ENCODE measurements around the gene IRAK3. TPM values are rescaled to one million over a fixed set of nuclear protein-coding genes. Genes with fewer than 3 reads are reported as not detected.
"Not testable (repeated sequence)": the region's sequence is repeated elsewhere in the genome, so short reads cannot be mapped to it uniquely, and the experiment has no call there.

IRAK3 gene
- polyA plus RNA-seq, 1 donor = 3.4 TPM

DNA sequence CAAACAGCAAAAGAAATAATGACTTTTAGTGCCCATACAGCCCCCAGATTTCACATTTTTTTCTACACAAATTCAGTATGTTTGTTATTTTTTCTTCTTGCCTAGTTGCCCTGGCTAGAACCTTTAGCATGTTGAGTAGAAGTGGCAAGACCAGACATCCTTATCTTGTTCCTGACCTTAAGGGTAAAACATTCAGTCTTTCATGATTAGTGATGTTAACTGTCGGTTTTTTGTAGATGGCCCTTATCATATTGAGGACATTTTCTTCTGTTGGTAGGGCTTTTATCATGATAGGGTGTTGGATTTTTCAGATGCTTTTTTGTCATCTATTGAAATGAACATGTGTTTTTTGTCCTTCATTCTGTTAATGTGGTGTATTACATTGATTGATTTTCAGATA is 17.1 kb downstream of the IRAK3 start:
- H3K27me3 ChIP-seq (ENCODE audit: control insufficient read depth, insufficient read depth, low read length) = no peaks in the 10 kb centered on the region
- H3K4me1 ChIP-seq (ENCODE audit: control insufficient read depth, insufficient read depth, low read length) = no peaks in the 10 kb centered on the region
- H3K27ac ChIP-seq (ENCODE audit: low read length) = no peak overlapping the region
- H3K36me3 ChIP-seq (ENCODE audit: control insufficient read depth, insufficient read depth, low read length) = no peaks in the 10 kb centered on the region
- H3K4me3 ChIP-seq (ENCODE audit: low read length) = no peak overlapping the region
- DNase-seq = no peak
- H3K9me3 ChIP-seq (ENCODE audit: control insufficient read depth, low read depth, low read length) = no peaks in the 10 kb centered on the region
- no CpG with 5 or more reads among the region's 1 CpG for WGBS (ENCODE audit: insufficient coverage, low lambda C conversion rate)

DNA sequence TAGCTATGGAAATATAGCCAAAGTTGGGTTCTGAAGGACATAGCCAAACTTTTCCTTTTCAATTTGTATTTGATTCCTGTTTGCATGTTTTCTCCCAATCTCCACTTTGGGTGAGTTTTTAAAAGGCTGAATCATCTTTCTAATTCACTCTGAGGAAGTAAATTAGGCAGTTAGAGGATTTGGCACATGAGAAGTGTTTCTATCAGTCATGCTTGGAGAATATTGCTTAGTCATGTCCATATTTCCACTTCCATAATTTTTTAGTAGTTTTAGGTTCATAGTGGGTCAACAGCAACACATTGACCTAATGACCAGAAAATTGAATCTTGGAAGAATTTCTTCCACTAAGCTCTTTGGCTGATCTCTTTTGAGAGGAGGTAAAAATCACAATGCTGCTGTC is 21.8 kb downstream of the IRAK3 start:
- Histone ChIP-seq H3K36me3 (ENCODE audit: control insufficient read depth, insufficient read depth, low read length) (no peaks in the 10 kb centered on the region), H3K27ac (ENCODE audit: low read length) (no peak overlapping the region), H3K9me3 (ENCODE audit: control insufficient read depth, low read depth, low read length) (no peaks in the 10 kb centered on the region), H3K27me3 (ENCODE audit: control insufficient read depth, insufficient read depth, low read length) (no peaks in the 10 kb centered on the region), H3K4me1 (ENCODE audit: control insufficient read depth, insufficient read depth, low read length) (peaks cover 6% of the 10 kb centered on the region), H3K4me3 (ENCODE audit: low read length) (no peak overlapping the region)
- DNase-seq = no peak

GRCh38 chr12:66211573-66211972 is 22.6 kb downstream of the IRAK3 start:
- DNase-seq; H3K36me3 ChIP-seq (ENCODE audit: control insufficient read depth, insufficient read depth, low read length); H3K4me3 ChIP-seq (ENCODE audit: low read length); H3K27me3 ChIP-seq (ENCODE audit: control insufficient read depth, insufficient read depth, low read length); H3K27ac ChIP-seq (ENCODE audit: low read length); H3K4me1 ChIP-seq (ENCODE audit: control insufficient read depth, insufficient read depth, low read length); H3K9me3 ChIP-seq (ENCODE audit: control insufficient read depth, low read depth, low read length): not testable (repeated sequence)
- no CpG with 5 or more reads among the region's 2 CpGs for WGBS (ENCODE audit: insufficient coverage, low lambda C conversion rate)

DNA sequence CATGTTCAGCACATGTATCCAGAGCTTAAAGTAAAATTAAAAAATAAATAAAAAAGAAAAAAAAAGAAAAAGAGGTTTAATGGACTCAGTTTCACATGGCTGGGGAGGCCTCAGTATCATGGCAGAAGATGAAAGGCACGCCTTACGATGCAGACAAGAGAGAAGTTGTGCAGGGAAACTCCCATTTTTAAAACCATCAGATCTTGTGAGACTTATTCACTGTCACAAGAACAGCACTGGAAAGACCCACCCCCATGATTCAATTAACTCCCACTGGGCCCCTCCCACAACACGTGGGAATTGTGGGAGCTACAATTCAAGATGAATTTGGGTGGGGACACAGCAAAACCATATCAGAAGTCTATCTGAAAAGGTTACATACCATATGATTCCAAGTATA is 24.0 kb downstream of the IRAK3 start:
- H3K9me3 ChIP-seq (ENCODE audit: control insufficient read depth, low read depth, low read length); H3K4me1 ChIP-seq (ENCODE audit: control insufficient read depth, insufficient read depth, low read length); DNase-seq: not testable (repeated sequence)

GRCh38 chr12:66217342-66217917 is 28.4 kb downstream of the IRAK3 start:
- 86% methylated on average over 1 of the region's 4 CpGs for WGBS (ENCODE audit: insufficient coverage, low lambda C conversion rate)
- no peaks in the 10 kb centered on the region for H3K36me3 ChIP-seq (ENCODE audit: control insufficient read depth, insufficient read depth, low read length)
- DNase-seq = no peak

More for the DNA sequence above, 24.0 kb downstream of the IRAK3 start:
- not testable (repeated sequence) for H3K27me3 ChIP-seq (ENCODE audit: control insufficient read depth, insufficient read depth, low read length); H3K36me3 ChIP-seq (ENCODE audit: control insufficient read depth, insufficient read depth, low read length); H3K27ac ChIP-seq (ENCODE audit: low read length); H3K4me3 ChIP-seq (ENCODE audit: low read length)
- 100% methylated on average over 1 of the region's 3 CpGs for WGBS (ENCODE audit: insufficient coverage, low lambda C conversion rate)

GRCh38 chr12:66228462-66228861 is 39.4 kb downstream of the IRAK3 start:
- H3K9me3 ChIP-seq (ENCODE audit: control insufficient read depth, low read depth, low read length) = no peaks in the 10 kb centered on the region
- no peak overlapping the region for H3K4me3 ChIP-seq (ENCODE audit: low read length)
- H3K27me3 ChIP-seq (ENCODE audit: control insufficient read depth, insufficient read depth, low read length) = no peaks in the 10 kb centered on the region
- no peaks in the 10 kb centered on the region for H3K36me3 ChIP-seq (ENCODE audit: control insufficient read depth, insufficient read depth, low read length)
- H3K27ac ChIP-seq (ENCODE audit: low read length) = no peak overlapping the region
- DNase-seq = no peak
- H3K4me1 ChIP-seq (ENCODE audit: control insufficient read depth, insufficient read depth, low read length) = no peaks in the 10 kb centered on the region

More at GRCh38 chr12:66217342-66217917, 28.4 kb downstream of the IRAK3 start:
- Histone ChIP-seq H3K27ac (ENCODE audit: low read length) (no peak overlapping the region), H3K4me1 (ENCODE audit: control insufficient read depth, insufficient read depth, low read length) (peaks cover 6% of the 10 kb centered on the region), H3K4me3 (ENCODE audit: low read length) (no peak overlapping the region), H3K9me3 (ENCODE audit: control insufficient read depth, low read depth, low read length) (no peaks in the 10 kb centered on the region), H3K27me3 (ENCODE audit: control insufficient read depth, insufficient read depth, low read length) (no peaks in the 10 kb centered on the region)

- Histone ChIP-seq H3K4me1 (ENCODE audit: control insufficient read depth, insufficient read depth, low read length) (no peaks in the 10 kb centered on the region), H3K36me3 (ENCODE audit: control insufficient read depth, insufficient read depth, low read length) (no peaks in the 10 kb centered on the region), H3K4me3 (ENCODE audit: low read length) (no peak overlapping the region), H3K9me3 (ENCODE audit: control insufficient read depth, low read depth, low read length) (no peaks in the 10 kb centered on the region), H3K27ac (ENCODE audit: low read length) (no peak overlapping the region), H3K27me3 (ENCODE audit: control insufficient read depth, insufficient read depth, low read length) (peaks cover 9% of the 10 kb centered on the region)
- peak in 1 of 2 donors; percentile 4 for DNase-seq
- WGBS (ENCODE audit: insufficient coverage, low lambda C conversion rate) = 40% methylated on average over 1 of the region's 3 CpGs
Observed at GRCh38 chr12:66232263-66232662, 43.2 kb downstream of the IRAK3 start.

DNA sequence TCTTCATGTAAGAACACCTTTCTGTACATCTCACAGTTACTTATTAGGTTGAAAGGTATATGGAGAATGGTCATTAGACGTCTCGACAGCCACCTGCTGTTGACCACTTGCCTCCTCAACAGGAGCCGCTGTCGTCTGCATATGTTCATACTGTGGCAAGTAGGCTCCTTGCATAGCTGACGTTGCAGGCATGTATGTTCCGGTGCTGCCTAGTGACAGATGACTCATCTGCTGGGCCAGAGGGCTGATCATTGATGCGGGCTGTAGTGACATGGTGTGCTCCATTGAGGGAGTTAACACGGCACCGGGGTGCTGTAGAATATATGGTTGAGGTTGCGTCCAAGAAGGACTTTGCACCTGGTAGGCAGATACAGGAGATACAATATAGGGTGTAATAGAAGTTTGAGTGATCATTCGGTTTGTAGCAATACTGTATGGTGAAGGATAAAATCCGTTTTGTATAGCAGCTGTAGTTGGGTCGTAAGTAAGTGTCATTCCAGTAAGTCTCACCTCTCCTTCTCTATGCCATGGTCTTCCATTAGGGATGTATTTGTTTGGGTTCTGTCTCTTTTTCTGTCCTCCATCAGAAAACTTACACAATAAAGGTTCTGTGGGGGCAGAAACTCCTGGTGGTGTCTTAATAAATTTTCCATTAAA is 45.2 kb downstream of the IRAK3 start:
- not testable (repeated sequence) for H3K4me1 ChIP-seq (ENCODE audit: control insufficient read depth, insufficient read depth, low read length); H3K9me3 ChIP-seq (ENCODE audit: control insufficient read depth, low read depth, low read length); H3K36me3 ChIP-seq (ENCODE audit: control insufficient read depth, insufficient read depth, low read length); H3K27ac ChIP-seq (ENCODE audit: low read length); H3K4me3 ChIP-seq (ENCODE audit: low read length)
- H3K27me3 ChIP-seq (ENCODE audit: control insufficient read depth, insufficient read depth, low read length) = peaks cover 17% of the 10 kb centered on the region
- DNase-seq = peak; percentile 9 to 23
- WGBS (ENCODE audit: insufficient coverage, low lambda C conversion rate) = 50% methylated on average over 2 of the region's 13 CpGs

GRCh38 chr12:66234773-66235625 is 46.0 kb downstream of the IRAK3 start:
- not testable (repeated sequence) for H3K27ac ChIP-seq (ENCODE audit: low read length); H3K9me3 ChIP-seq (ENCODE audit: control insufficient read depth, low read depth, low read length); H3K36me3 ChIP-seq (ENCODE audit: control insufficient read depth, insufficient read depth, low read length); H3K4me1 ChIP-seq (ENCODE audit: control insufficient read depth, insufficient read depth, low read length)
- DNase-seq = peak in 1 of 2 donors; percentile 46
- H3K4me3 ChIP-seq (ENCODE audit: low read length) = peak overlapping the region; percentile 18
- WGBS (ENCODE audit: insufficient coverage, low lambda C conversion rate) = no CpG with 5 or more reads among the region's 72 CpGs
- H3K27me3 ChIP-seq (ENCODE audit: control insufficient read depth, insufficient read depth, low read length) = peaks cover 17% of the 10 kb centered on the region

GRCh38 chr12:66235626-66236281 is 46.7 kb downstream of the IRAK3 start:
- H3K4me3 ChIP-seq (ENCODE audit: low read length) = peak overlapping the region; percentile 10
- H3K36me3 ChIP-seq (ENCODE audit: control insufficient read depth, insufficient read depth, low read length) = no peaks in the 10 kb centered on the region
- DNase-seq = no peak
- no peaks in the 10 kb centered on the region for H3K4me1 ChIP-seq (ENCODE audit: control insufficient read depth, insufficient read depth, low read length)
- 43% methylated on average over 4 of the region's 5 CpGs for WGBS (ENCODE audit: insufficient coverage, low lambda C conversion rate)
- peaks cover 17% of the 10 kb centered on the region for H3K27me3 ChIP-seq (ENCODE audit: control insufficient read depth, insufficient read depth, low read length)
- no peaks in the 10 kb centered on the region for H3K9me3 ChIP-seq (ENCODE audit: control insufficient read depth, low read depth, low read length)
- H3K27ac ChIP-seq (ENCODE audit: low read length) = no peak overlapping the region

Measured in large intestine (tissue), 3 donors.